H1 (cell line): ENCODE results near the gene ZNF23. TPM values are rescaled to one million over a fixed set of nuclear protein-coding genes. Genes with fewer than 3 reads are reported as not detected.
A peak's percentile ranks its signal among the peaks of the same experiment; 100 is the strongest.

Experiments
- CTCF ChIA-PET: fragments of 300-600 bp; sonication (Branson Sonifier 250); formaldehyde crosslinking; loops from one replicate; lab custom pipeline; 2021; ENCODE audit not compliant: partially characterized antibody; lab: Charles Lee
- POLR2A ChIA-PET: fragments of 300-600 bp; sonication (Branson Sonifier 250); formaldehyde crosslinking; loops from one replicate; lab custom pipeline; 2021; ENCODE audit warnings: inconsistent platforms; ENCODE audit not compliant: partially characterized antibody; lab: Charles Lee
- DNase-seq, 2 experiments: peaks; one replicate each; pipeline versions ENCODE4 v3.0.0 to v3.0.0-alpha.2; 2010 to 2022; ENCODE audit warnings: low spot score in 2 of 2, low read depth in 1 of 2, mixed read lengths in 1 of 2
- FAIRE-seq: peaks from 2 replicates; lab custom pipeline; 2011; peaks lifted over from hg19 to GRCh38; lab: Jason Lieb, UNC
- H2AFZ ChIP-seq: 2 replicates; pipeline ENCODE4 v1.8.1; 2012; ENCODE audit warnings: low read length, inconsistent platforms
- H2AK5ac ChIP-seq: 2 replicates; pipeline ENCODE4 v1.6.1; 2013; ENCODE audit warnings: low read depth, low read length
- H2BK120ac ChIP-seq: replicated peaks from 2 replicates; pipeline ENCODE3; 2013; ENCODE audit warnings: low read depth, low read length, inconsistent platforms
- H2BK12ac ChIP-seq: 2 replicates; pipeline ENCODE4 v1.6.1; 2013; ENCODE audit warnings: low read depth, low read length
- H2BK15ac ChIP-seq: 2 replicates; pipeline ENCODE4 v1.6.1; 2013; ENCODE audit warnings: low read length
- H2BK20ac ChIP-seq: 2 replicates; pipeline ENCODE4 v1.6.1; 2013; ENCODE audit warnings: low read length
- H2BK5ac ChIP-seq: 2 replicates; pipeline ENCODE4 v1.6.1; 2013; ENCODE audit warnings: low read depth, low read length
- H3K14ac ChIP-seq: 2 replicates; pipeline ENCODE4 v1.6.1; 2013; ENCODE audit warnings: inconsistent platforms; ENCODE audit not compliant: insufficient read length
- H3K18ac ChIP-seq: 2 replicates; pipeline ENCODE4 v1.6.1; 2013; ENCODE audit warnings: low read length; ENCODE audit errors: extremely low read depth
- H3K23ac ChIP-seq: 2 replicates; pipeline ENCODE4 v1.6.1; 2013; ENCODE audit warnings: inconsistent platforms; ENCODE audit not compliant: insufficient read length
- H3K23me2 ChIP-seq: 2 replicates; pipeline ENCODE4 v1.6.1; 2013; ENCODE audit warnings: low read depth, low read length
- H3K27ac ChIP-seq: 2 replicates; pipeline ENCODE4 v1.6.1; 2011; ENCODE audit warnings: low read depth, low read length, inconsistent platforms
- H3K27me3 ChIP-seq, 4 experiments: replicated peaks in 1 of 4; 1 replicate in 1 of 4; 2 replicates in 3 of 4; pipeline versions ENCODE4 v1.6.1 to v1.8.1; 2011 to 2013; ENCODE audit warnings: low read length in 3 of 4, mild to moderate bottlenecking in 3 of 4, inconsistent platforms in 2 of 4, mixed read lengths in 2 of 4, moderate library complexity in 1 of 4; ENCODE audit not compliant: control insufficient read depth in 3 of 4, insufficient read depth in 3 of 4; ENCODE audit errors: extremely low read depth in 1 of 4
- H3K36me3 ChIP-seq, 4 experiments: 2 replicates each; pipeline versions ENCODE4 v1.6.1 to v1.8.1; 2011 to 2013; ENCODE audit warnings: mild to moderate bottlenecking in 4 of 4, low read length in 3 of 4, moderate library complexity in 2 of 4, control low read depth in 1 of 4, inconsistent platforms in 1 of 4; ENCODE audit not compliant: insufficient read depth in 4 of 4, control insufficient read depth in 2 of 4
- H3K4ac ChIP-seq: replicated peaks from 2 replicates; pipeline ENCODE3; 2013; ENCODE audit warnings: low read length, low read depth, mixed read lengths, inconsistent platforms; ENCODE audit not compliant: insufficient read length
- H3K4me1 ChIP-seq, 4 experiments: replicated peaks in 1 of 4; 1 replicate in 1 of 4; 2 replicates in 3 of 4; pipeline versions ENCODE4 v1.6.1 to v1.8.1; 2011 to 2013; ENCODE audit warnings: low read length in 3 of 4, inconsistent platforms in 2 of 4, mixed read lengths in 1 of 4; ENCODE audit not compliant: insufficient read depth in 4 of 4, control insufficient read depth in 3 of 4
- H3K4me2 ChIP-seq, 2 experiments: 2 replicates each; pipeline versions ENCODE4 v1.6.1 to v1.8.1; 2011 to 2013; ENCODE audit warnings: low read depth in 2 of 2, low read length in 2 of 2, control low read depth in 1 of 2, inconsistent platforms in 1 of 2, mild to moderate bottlenecking in 1 of 2; ENCODE audit not compliant: insufficient read depth in 1 of 2
- H3K4me3 ChIP-seq, 4 experiments: fragments of 200-600, 300-600 bp in 1 of 4; sonication (generic), shearing (Covaris generic), sonication (Bioruptor Twin) in 1 of 4; 2 replicates each; pipeline versions ENCODE4 v1.5.1 to v1.8.1; 2011 to 2016; ENCODE audit warnings: low read length in 4 of 4, low read depth in 3 of 4, control low read depth in 2 of 4, inconsistent platforms in 2 of 4, mild to moderate bottlenecking in 2 of 4, mixed read lengths in 1 of 4, moderate library complexity in 1 of 4; ENCODE audit not compliant: insufficient read depth in 2 of 4; ENCODE audit errors: extremely low read depth in 1 of 4
- H3K56ac ChIP-seq: replicated peaks from 2 replicates; pipeline ENCODE3; 2013; ENCODE audit warnings: low read depth, mild to moderate bottlenecking, mixed read lengths, low read length, inconsistent platforms; ENCODE audit not compliant: insufficient read length
- H3K79me1 ChIP-seq: 2 replicates; pipeline ENCODE4 v1.6.1; 2013; ENCODE audit warnings: low read depth, low read length, control low read depth
- H3K79me2 ChIP-seq, 2 experiments: 2 replicates each; pipeline versions ENCODE4 v1.6.1 to v1.8.1; 2012 to 2013; ENCODE audit warnings: low read length in 2 of 2, mild to moderate bottlenecking in 2 of 2, inconsistent platforms in 1 of 2; ENCODE audit not compliant: insufficient read depth in 2 of 2, control insufficient read depth in 1 of 2
- H3K9ac ChIP-seq, 4 experiments: replicated peaks in 1 of 4; 1 replicate in 1 of 4; 2 replicates in 3 of 4; pipeline versions ENCODE4 v1.6.1 to v1.8.1; 2011 to 2013; ENCODE audit warnings: low read depth in 3 of 4, low read length in 3 of 4, control low read depth in 2 of 4, mild to moderate bottlenecking in 2 of 4, moderate library complexity in 2 of 4, inconsistent platforms in 1 of 4; ENCODE audit errors: extremely low read depth in 1 of 4
- H3K9me3 ChIP-seq, 2 experiments: 2 replicates each; pipeline versions ENCODE4 v1.6.1 to v1.8.1; 2012 to 2013; ENCODE audit warnings: mild to moderate bottlenecking in 2 of 2, moderate library complexity in 2 of 2, control low read depth in 1 of 2, inconsistent platforms in 1 of 2, low read depth in 1 of 2, low read length in 1 of 2, mixed read lengths in 1 of 2; ENCODE audit not compliant: insufficient read depth in 2 of 2
- H4K20me1 ChIP-seq, 2 experiments: replicated peaks in 1 of 2; 2 replicates each; pipeline versions ENCODE3 to v1.8.1; 2011 to 2013; ENCODE audit warnings: inconsistent platforms in 2 of 2, low read length in 2 of 2, mild to moderate bottlenecking in 1 of 2; ENCODE audit not compliant: insufficient read depth in 2 of 2, control insufficient read depth in 1 of 2
- H4K5ac ChIP-seq: 2 replicates; pipeline ENCODE4 v1.6.1; 2013; ENCODE audit warnings: low read length, low read depth, mixed read lengths, inconsistent platforms; ENCODE audit not compliant: insufficient read length
- H4K8ac ChIP-seq: 2 replicates; pipeline ENCODE4 v1.8.0; 2013; ENCODE audit warnings: mild to moderate bottlenecking, moderate library complexity, low read length, inconsistent platforms; ENCODE audit not compliant: insufficient read depth; ENCODE audit errors: extremely low read depth
- H4K91ac ChIP-seq: replicated peaks from 2 replicates; pipeline ENCODE3; 2013; ENCODE audit warnings: low read length, mixed read lengths, inconsistent platforms; ENCODE audit not compliant: insufficient read length
- CREB1 ChIP-seq: IDR thresholded peaks from 2 replicates; pipeline ENCODE4 v1.6.1; 2012; ENCODE audit warnings: inconsistent platforms
- CTCF ChIP-seq, 3 experiments: IDR thresholded peaks; 1 replicate in 2 of 3; 2 replicates in 1 of 3; pipeline versions ENCODE4 v1.5.1 to v1.6.1; 2011; ENCODE audit warnings: low read length in 3 of 3, mild to moderate bottlenecking in 3 of 3, inconsistent platforms in 2 of 3, low read depth in 1 of 3, moderate library complexity in 1 of 3; ENCODE audit not compliant: insufficient read depth in 1 of 3; ENCODE audit errors: control extremely low read depth in 1 of 3
- RAD21 ChIP-seq, 2 experiments: IDR thresholded peaks in 1 of 2; conservative IDR thresholded peaks in 1 of 2; 2 replicates each; pipeline ENCODE4 v1.6.1; 2011; ENCODE audit warnings: low read depth in 2 of 2, low read length in 2 of 2, improper control_type of control experiment in 1 of 2, inconsistent platforms in 1 of 2, mild to moderate bottlenecking in 1 of 2, moderate library complexity in 1 of 2
- WGBS, 2 experiments: shearing (Covaris generic) in 1 of 2; methylation state at CpG; one replicate each; pipeline versions ENCODE4 v1.1.6 to v1.1.7; 2013 to 2015; ENCODE audit warnings: low lambda C conversion rate in 2 of 2, mixed read lengths in 2 of 2, inconsistent platforms in 1 of 2, low coverage in 1 of 2, missing lambda C conversion rate in 1 of 2; ENCODE audit not compliant: insufficient replicate concordance in 2 of 2, insufficient coverage in 1 of 2, insufficient read length in 1 of 2; ENCODE audit errors: extremely low coverage in 1 of 2, missing lambda C conversion rate in 1 of 2; 5-methylcytosine and 5-hydroxymethylcytosine counted together
- polyA plus RNA-seq, 7 experiments: library from polyadenylated mRNA; depleted of rRNA in 3 of 7; stranded (reverse) in 5 of 7; unstranded in 2 of 7; fragments of >200 nt in 5 of 7; fragments of 200-250 nt in 2 of 7; gene quantifications; 1 replicate in 5 of 7; 2 replicates in 1 of 7; 4 replicates in 1 of 7; pipeline versions ENCODE4 v1.2.1 to v1.2.3, GENCODE V29; 2011 to 2013; ENCODE audit warnings: missing spikeins in 2 of 7, mixed read lengths in 2 of 7
- total RNA-seq: library from RNA; stranded (reverse); fragmentation: NEBNext Ultra II Directional; extraction: Animal tissue kit (Norgen Biotek cat#: 25700); gene quantifications from 2 replicates; pipeline ENCODE4 v1.2.1, GENCODE V29; 2021

Gene ZNF23
- total and polyA plus RNA-seq, 2 of the 8 experiments (the other 6 are each of a cell fraction or from before 2014, with no cell fraction given): 2.4 to 10.2 TPM

- Histone ChIP-seq H2BK5ac (no peak overlapping the region), H2BK120ac (no peak overlapping the region), H3K4ac (no peak overlapping the region), H4K20me1 (no peaks in the 10 kb centered on the region), H3K56ac (no peak overlapping the region), H2AK5ac (no peak overlapping the region), H3K9ac (no peak overlapping the region), H3K4me3 (no peak overlapping the region), H3K27me3 (no peaks in the 10 kb centered on the region), H2BK20ac (no peak overlapping the region), H2BK15ac (no peak overlapping the region), H3K36me3 (peaks cover 0 to 2% (median 2%) of the 10 kb centered on the region in 4 experiments; a peak in 2 of 8 replicates), H3K14ac (no peak overlapping the region), H3K27ac (no peak overlapping the region), H3K79me2 (no peaks in the 10 kb centered on the region), H3K23ac (no peak overlapping the region), H4K5ac (no peak overlapping the region), H4K8ac (no peak overlapping the region), H3K18ac (no peak overlapping the region), H3K23me2 (peaks cover 2% of the 10 kb centered on the region; the same call in 1 of the 2 replicates), H2AFZ (no peak overlapping the region), H3K79me1 (no peaks in the 10 kb centered on the region), H3K4me1 (no peaks in the 10 kb centered on the region), H3K9me3 (no peaks in the 10 kb centered on the region), H2BK12ac (no peak overlapping the region), H4K91ac (no peak overlapping the region), H3K4me2 (no peak overlapping the region)
- TF ChIP-seq CTCF (IDR thresholded peaks at IDR 0.05; ENCODE audit: control extremely low read depth in 1 of 3, insufficient read depth in 1 of 3, low read depth in 1 of 3, low read length in 3 of 3) (peak; percentile 60 to 83 (median 82)), RAD21 (IDR thresholded peaks at IDR 0.05 in 1 of 2, conservative IDR thresholded peaks at IDR 0.05 in 1 of 2; ENCODE audit: low read depth in 2 of 2, low read length in 2 of 2) (peak; percentile 72 to 82), CREB1 (no peak)
- CTCF ChIA-PET: interaction anchor here (0.6 to 4.0 kb wide), 31 partner anchors 11 to 1674 kb away, joined by 3 to 50 read pairs (median 4); partner anchors contain the start of genes ZNF19 and ZNF23
- peak; percentile 68 for FAIRE-seq
- no peak for DNase-seq
- 50% methylated on average over 3 of the region's 3 CpGs; no CpG with 5 or more reads in 1 of the 2 experiments for WGBS, 2 experiments
- POLR2A ChIA-PET: interaction anchor here (0.9 to 1.8 kb wide), 4 partner anchors 8 to 17 kb away, joined by 3 to 6 read pairs (median 4); partner anchors contain the start of gene ZNF23
Observed at GRCh38 chr16:71479420-71479819, 17.4 kb upstream of the ZNF23 start.
